Measurements from ENCODE around the gene GRK3. TPM values are rescaled to one million over a fixed set of nuclear protein-coding genes. Genes with fewer than 3 reads are reported as not detected.

Gene GRK3
- total RNA-seq, 4 donors from 2014 or later, result 2.0 to 12.4 (median 3.6) TPM

GRCh38 chr22:25709758-25710157 lies 145.3 kb downstream of the GRK3 start:
- Histone ChIP-seq H3K27ac (no peak overlapping the region), H3K4me3 (no peak overlapping the region), H3K27me3 (no peaks in the 10 kb centered on the region), H3K36me3 (no peaks in the 10 kb centered on the region), H3K4me1 (no peaks in the 10 kb centered on the region), H3K9me3 (no peaks in the 10 kb centered on the region)
- TF ChIP-seq CTCF (IDR thresholded peaks at IDR 0.05) (no peak), POLR2A (IDR thresholded peaks at IDR 0.05) (no peak)
- no peak for DNase-seq

DNA sequence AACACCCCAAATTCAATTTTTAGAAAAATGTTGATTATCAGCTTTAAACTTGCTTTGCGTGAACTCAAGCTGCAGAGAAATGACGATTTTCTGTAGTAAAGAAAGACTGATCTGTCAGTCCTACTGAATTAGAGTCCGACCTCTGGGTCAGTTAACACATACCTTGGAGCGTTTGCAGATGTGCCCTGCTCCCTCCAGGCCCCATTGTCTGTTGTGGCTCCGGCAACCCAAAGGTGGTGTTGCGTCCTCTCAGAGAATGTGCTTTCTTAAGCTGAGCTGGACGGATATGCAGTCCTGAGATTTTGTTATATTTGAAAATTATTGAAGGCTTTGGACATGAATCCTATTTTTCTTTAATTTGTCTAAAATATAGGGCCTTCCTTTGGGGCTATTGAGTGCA lies 146.0 kb downstream of the GRK3 start:
- no peaks in the 10 kb centered on the region for H3K36me3 ChIP-seq
- TF ChIP-seq POLR2A (IDR thresholded peaks at IDR 0.05) (no peak), CTCF (IDR thresholded peaks at IDR 0.05) (no peak)
- no peak overlapping the region for H3K4me3 ChIP-seq
- DNase-seq, result no peak
- H3K9me3 ChIP-seq, result no peaks in the 10 kb centered on the region
- no peaks in the 10 kb centered on the region for H3K27me3 ChIP-seq
- no peaks in the 10 kb centered on the region for H3K4me1 ChIP-seq
- no peak overlapping the region for H3K27ac ChIP-seq

DNA sequence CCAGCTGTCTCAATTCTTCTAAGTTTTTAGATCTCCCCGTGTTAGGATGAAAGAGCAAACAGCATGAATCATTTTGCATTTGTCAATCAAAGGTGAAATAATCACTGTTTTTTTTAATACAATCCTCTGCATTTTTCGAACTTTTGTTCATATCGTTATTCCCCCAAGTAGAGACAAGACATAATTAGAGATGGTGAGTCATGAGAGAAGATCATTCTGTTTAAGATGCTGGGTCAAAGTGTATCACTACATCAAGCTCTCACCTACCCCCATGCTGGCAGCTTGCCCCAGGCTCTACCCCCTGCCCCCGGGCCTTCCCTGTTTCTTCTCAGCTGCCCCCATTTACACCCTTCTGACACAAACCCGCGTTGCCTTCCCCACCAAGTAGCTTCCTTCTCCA lies 147.0 kb downstream of the GRK3 start:
- H3K36me3 ChIP-seq, result no peaks in the 10 kb centered on the region

GRCh38 chr22:25712661-25713400 lies 148.4 kb downstream of the GRK3 start:
- DNase-seq, result no peak
- no peaks in the 10 kb centered on the region for H3K27me3 ChIP-seq
- no peaks in the 10 kb centered on the region for H3K4me1 ChIP-seq
- H3K27ac ChIP-seq, result no peak overlapping the region
- no peak for TF ChIP-seq CTCF (IDR thresholded peaks at IDR 0.05)
- TF ChIP-seq POLR2A (IDR thresholded peaks at IDR 0.05), result no peak
- no peak overlapping the region for H3K4me3 ChIP-seq
- no peaks in the 10 kb centered on the region for H3K9me3 ChIP-seq
- H3K36me3 ChIP-seq, result no peaks in the 10 kb centered on the region

More for the DNA sequence above, 147.0 kb downstream of the GRK3 start:
- Histone ChIP-seq H3K4me3 (no peak overlapping the region), H3K4me1 (no peaks in the 10 kb centered on the region), H3K9me3 (no peaks in the 10 kb centered on the region), H3K27ac (no peak overlapping the region), H3K27me3 (no peaks in the 10 kb centered on the region)
- no peak for TF ChIP-seq POLR2A (IDR thresholded peaks at IDR 0.05)
- no peak for TF ChIP-seq CTCF (IDR thresholded peaks at IDR 0.05)
- DNase-seq, result no peak

DNA sequence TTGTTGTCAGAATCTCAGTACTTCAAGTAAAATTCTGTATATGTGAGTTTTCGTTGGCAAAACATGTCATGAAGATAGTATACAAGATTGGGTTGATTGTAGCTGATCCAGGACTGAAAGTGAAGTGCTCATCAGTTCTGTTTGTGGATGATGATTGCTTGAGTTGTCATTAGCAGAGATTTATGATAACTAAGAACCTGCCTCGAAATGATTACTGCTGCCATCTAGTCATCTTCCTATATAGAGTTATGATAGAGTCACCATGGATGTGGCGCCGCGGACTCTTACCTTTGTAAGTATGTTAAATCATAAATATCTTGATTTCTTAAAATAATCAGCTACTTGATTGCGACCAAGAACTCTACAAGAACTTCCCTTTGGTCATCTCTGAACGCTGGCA lies 149.6 kb downstream of the GRK3 start:
- TF ChIP-seq POLR2A (IDR thresholded peaks at IDR 0.05) (no peak), CTCF (IDR thresholded peaks at IDR 0.05) (no peak)
- DNase-seq, result no peak
- Histone ChIP-seq H3K27ac (no peak overlapping the region), H3K4me1 (no peaks in the 10 kb centered on the region), H3K36me3 (no peaks in the 10 kb centered on the region), H3K4me3 (no peak overlapping the region), H3K9me3 (no peaks in the 10 kb centered on the region), H3K27me3 (no peaks in the 10 kb centered on the region)

Data from Peyer's patch (tissue), 4 donors.